ENCODE results near the gene BTG2. TPM values are rescaled to one million over a fixed set of nuclear protein-coding genes. Genes with fewer than 3 reads are reported as not detected.

Gene BTG2
- total and polyA plus RNA-seq, 2 experiments from 2014 or later: 5.0 to 7.5 TPM

DNA sequence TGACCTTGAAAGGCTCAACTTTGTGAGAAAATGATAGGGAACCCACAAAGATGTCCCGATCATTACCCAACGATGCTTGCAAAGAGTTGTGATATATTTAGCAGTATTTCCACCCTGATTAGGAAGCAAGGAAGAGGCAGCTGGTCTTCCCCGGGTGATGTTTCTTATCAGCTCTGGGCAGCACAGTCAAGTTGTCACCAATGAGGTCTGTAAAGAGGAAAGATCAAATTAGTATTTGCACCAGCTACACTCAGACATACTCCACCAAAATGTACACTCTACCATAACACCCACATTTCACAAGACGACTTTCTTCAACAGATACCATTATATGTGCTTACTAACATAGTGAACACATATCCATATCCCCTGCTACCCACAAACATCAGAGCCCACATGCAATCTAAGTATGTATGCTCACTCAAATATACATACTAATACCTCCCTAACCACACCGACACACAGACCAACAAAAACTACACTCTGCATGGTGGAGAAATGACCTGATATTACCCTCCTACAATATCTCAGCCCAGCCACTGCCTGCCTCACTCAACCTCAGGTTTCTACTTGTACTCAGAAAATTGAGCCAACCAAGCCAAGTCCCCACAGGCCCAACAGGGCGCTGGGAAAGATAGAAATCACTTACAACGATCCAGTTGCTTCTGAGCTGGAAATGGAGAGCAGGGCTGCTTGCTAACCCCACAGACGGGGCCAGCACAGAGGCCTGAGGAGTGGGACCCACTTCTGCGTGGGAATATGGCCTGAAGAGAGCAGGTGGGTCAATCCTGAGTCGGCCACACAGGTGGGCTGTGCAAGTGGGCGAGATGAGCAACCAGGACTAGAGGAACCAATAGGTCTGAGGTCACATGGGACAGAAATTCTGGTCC is 4.6 kb upstream of the BTG2 start:
- Histone ChIP-seq H3K9ac (no peak overlapping the region), H3K4me2 (ENCODE audit: unreplicated experiment) (no peak overlapping the region), H3K36me3 (ENCODE audit: low read depth) (no peaks in the 10 kb centered on the region), H3K9me2 (ENCODE audit: insufficient read depth) (no peaks in the 10 kb centered on the region), H3K27me3 (replicated peaks; ENCODE audit: insufficient read depth) (peaks cover 8% of the 10 kb centered on the region; the same call in 1 of the 2 replicates), H3K9me3 (ENCODE audit: low read depth) (no peaks in the 10 kb centered on the region), H4K20me1 (ENCODE audit: insufficient read depth) (no peaks in the 10 kb centered on the region), H3K4me1 (ENCODE audit: insufficient read depth) (0 out of 2 replicates have a peak, but pooled peaks cover 3% of the 10 kb centered on the region), H3K4me3 (no peak overlapping the region), H3K79me2 (ENCODE audit: insufficient read depth) (no peaks in the 10 kb centered on the region), H2AFZ (no peak overlapping the region), H3F3A (ENCODE audit: insufficient read depth) (no peaks in the 10 kb centered on the region; the same call in 1 of the 2 replicates), H3K27ac (no peak overlapping the region)
- WGBS, 2 experiments (ENCODE audit: low coverage in 1 of 2, low lambda C conversion rate in 2 of 2, missing lambda C conversion rate in 2 of 2): 54 to 58% methylated on average over 11 of the region's 11 CpGs
- TF ChIP-seq EZH2 (IDR thresholded peaks at IDR 0.05; ENCODE audit: insufficient read depth, poor library complexity, severe bottlenecking): no peak
- TF ChIP-seq EZH2phosphoT487 (IDR thresholded peaks at IDR 0.05; ENCODE audit: insufficient read depth, low read depth): no peak
- in situ Hi-C loops (cut with MboI): no loop called here
- no peak for DNase-seq

GRCh38 chr1:203301331-203301668 is 4.0 kb upstream of the BTG2 start:
- H4K20me1 ChIP-seq (ENCODE audit: insufficient read depth): no peaks in the 10 kb centered on the region
- H3K9ac ChIP-seq: no peak overlapping the region
- H3F3A ChIP-seq (ENCODE audit: insufficient read depth): no peaks in the 10 kb centered on the region; the same call in 1 of the 2 replicates
- no peaks in the 10 kb centered on the region for H3K9me3 ChIP-seq (ENCODE audit: low read depth)
- H3K4me2 ChIP-seq (ENCODE audit: unreplicated experiment): no peak overlapping the region
- H3K4me3 ChIP-seq: no peak overlapping the region
- no peak overlapping the region for H2AFZ ChIP-seq
- H3K27me3 ChIP-seq (replicated peaks; ENCODE audit: insufficient read depth): peaks cover 8% of the 10 kb centered on the region; the same call in 1 of the 2 replicates
- H3K9me2 ChIP-seq (ENCODE audit: insufficient read depth): no peaks in the 10 kb centered on the region
- no peaks in the 10 kb centered on the region for H3K79me2 ChIP-seq (ENCODE audit: insufficient read depth)
- in situ Hi-C loops (cut with MboI): no loop called here
- no peak overlapping the region for H3K27ac ChIP-seq
- DNase-seq: no peak
- TF ChIP-seq EZH2 (IDR thresholded peaks at IDR 0.05; ENCODE audit: insufficient read depth, poor library complexity, severe bottlenecking) (no peak), EZH2phosphoT487 (IDR thresholded peaks at IDR 0.05; ENCODE audit: insufficient read depth, low read depth) (no peak)
- H3K36me3 ChIP-seq (ENCODE audit: low read depth): no peaks in the 10 kb centered on the region
- 0 out of 2 replicates have a peak, but pooled peaks cover 3% of the 10 kb centered on the region for H3K4me1 ChIP-seq (ENCODE audit: insufficient read depth)

DNA sequence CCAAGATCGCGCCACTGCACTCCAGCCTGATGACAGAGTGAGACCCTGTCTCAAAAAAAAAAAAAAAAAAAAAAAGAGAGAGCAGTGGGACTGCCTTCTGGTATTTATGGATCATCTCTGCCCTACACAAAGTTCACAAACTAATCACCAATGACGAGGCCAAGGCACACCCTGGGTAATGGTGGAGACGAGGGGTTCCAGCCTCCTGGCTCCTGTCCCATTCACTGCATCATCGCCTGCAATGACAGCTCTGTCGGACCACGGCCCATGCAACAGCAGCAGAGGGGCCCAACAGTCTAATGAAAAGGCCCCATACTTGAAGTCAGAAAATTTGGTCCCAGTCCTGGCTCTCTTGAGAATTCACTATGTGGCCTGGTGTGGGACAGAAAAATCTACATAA is 2.9 kb upstream of the BTG2 start:
- no peak overlapping the region for H3K9ac ChIP-seq
- H3K4me1 ChIP-seq (ENCODE audit: insufficient read depth): 0 out of 2 replicates have a peak, but pooled peaks cover 3% of the 10 kb centered on the region
- H3K4me3 ChIP-seq: no peak overlapping the region
- H3F3A ChIP-seq (ENCODE audit: insufficient read depth): no peaks in the 10 kb centered on the region; the same call in 1 of the 2 replicates
- no peaks in the 10 kb centered on the region for H3K9me2 ChIP-seq (ENCODE audit: insufficient read depth)
- no peaks in the 10 kb centered on the region for H3K79me2 ChIP-seq (ENCODE audit: insufficient read depth)
- no peak for DNase-seq
- no peaks in the 10 kb centered on the region for H3K36me3 ChIP-seq (ENCODE audit: low read depth)
- no peaks in the 10 kb centered on the region for H3K9me3 ChIP-seq (ENCODE audit: low read depth)
- H4K20me1 ChIP-seq (ENCODE audit: insufficient read depth): no peaks in the 10 kb centered on the region
- in situ Hi-C loops (cut with MboI): no loop called here
- H2AFZ ChIP-seq: no peak overlapping the region
- no peak overlapping the region for H3K4me2 ChIP-seq (ENCODE audit: unreplicated experiment)
- 70 to 76% methylated on average over 5 to 7 of the region's 7 CpGs for WGBS, 2 experiments (ENCODE audit: low coverage in 1 of 2, low lambda C conversion rate in 2 of 2, missing lambda C conversion rate in 2 of 2)
- H3K27ac ChIP-seq: no peak overlapping the region
- H3K27me3 ChIP-seq (replicated peaks; ENCODE audit: insufficient read depth): peaks cover 8% of the 10 kb centered on the region; the same call in 1 of the 2 replicates
- TF ChIP-seq EZH2phosphoT487 (IDR thresholded peaks at IDR 0.05; ENCODE audit: insufficient read depth, low read depth) (no peak), EZH2 (IDR thresholded peaks at IDR 0.05; ENCODE audit: insufficient read depth, poor library complexity, severe bottlenecking) (no peak)

- Histone ChIP-seq H3K4me2 (ENCODE audit: unreplicated experiment) (no peak overlapping the region), H4K20me1 (ENCODE audit: insufficient read depth) (no peaks in the 10 kb centered on the region), H3K27me3 (replicated peaks; ENCODE audit: insufficient read depth) (peaks cover 8% of the 10 kb centered on the region; the same call in 1 of the 2 replicates), H3K9ac (no peak overlapping the region), H3K9me3 (ENCODE audit: low read depth) (no peaks in the 10 kb centered on the region), H3F3A (ENCODE audit: insufficient read depth) (no peaks in the 10 kb centered on the region; the same call in 1 of the 2 replicates), H3K27ac (no peak overlapping the region), H3K36me3 (ENCODE audit: low read depth) (no peaks in the 10 kb centered on the region), H3K79me2 (ENCODE audit: insufficient read depth) (no peaks in the 10 kb centered on the region), H3K9me2 (ENCODE audit: insufficient read depth) (no peaks in the 10 kb centered on the region), H2AFZ (no peak overlapping the region), H3K4me3 (no peak overlapping the region), H3K4me1 (ENCODE audit: insufficient read depth) (0 out of 2 replicates have a peak, but pooled peaks cover 3% of the 10 kb centered on the region)
- 55 to 69% methylated on average over 3 of the region's 3 CpGs for WGBS, 2 experiments (ENCODE audit: low coverage in 1 of 2, low lambda C conversion rate in 2 of 2, missing lambda C conversion rate in 2 of 2)
- TF ChIP-seq EZH2phosphoT487 (IDR thresholded peaks at IDR 0.05; ENCODE audit: insufficient read depth, low read depth) (no peak), EZH2 (IDR thresholded peaks at IDR 0.05; ENCODE audit: insufficient read depth, poor library complexity, severe bottlenecking) (no peak)
- no peak for DNase-seq
- in situ Hi-C loops (cut with MboI): no loop called here
Measured at GRCh38 chr1:203302894-203303293, 2.4 kb upstream of the BTG2 start.
